Small intestine (tissue), 7 donors: ENCODE data around the gene COBL. TPM values are rescaled to one million over a fixed set of nuclear protein-coding genes. Genes with fewer than 3 reads are reported as not detected.

Source experiments
- DNase-seq, 2 donors: peaks; one replicate each; pipeline versions ENCODE4 v3.0.0 to v3.0.0-alpha.2; 2013
- FAIRE-seq: peaks from 2 replicates; lab custom pipeline; 2012; peaks lifted over from hg19 to GRCh38; lab: Jason Lieb, UNC
- H3K27ac ChIP-seq, 3 donors: one replicate each; pipeline ENCODE4 v1.5.1; 2013; ENCODE audit warnings: low read length in 2 of 3, mild to moderate bottlenecking in 2 of 3, control low read depth in 1 of 3, inconsistent platforms in 1 of 3, low read depth in 1 of 3, moderate library complexity in 1 of 3
- H3K27me3 ChIP-seq, 3 donors: one replicate each; pipeline ENCODE4 v1.6.1; 2013; ENCODE audit warnings: low read length in 3 of 3, inconsistent platforms in 1 of 3; ENCODE audit not compliant: control insufficient read depth in 3 of 3, insufficient read depth in 3 of 3
- H3K36me3 ChIP-seq, 3 donors: one replicate each; pipeline ENCODE4 v1.6.1; 2013; ENCODE audit warnings: low read length in 3 of 3, inconsistent platforms in 1 of 3, low read depth in 1 of 3, mild to moderate bottlenecking in 1 of 3, moderate library complexity in 1 of 3; ENCODE audit not compliant: control insufficient read depth in 3 of 3, insufficient read depth in 2 of 3
- H3K4me1 ChIP-seq, 3 donors: one replicate each; pipeline ENCODE4 v1.6.1; 2013; ENCODE audit warnings: low read length in 2 of 3, inconsistent platforms in 1 of 3, low read depth in 1 of 3, mild to moderate bottlenecking in 1 of 3, moderate library complexity in 1 of 3; ENCODE audit not compliant: control insufficient read depth in 3 of 3, insufficient read depth in 2 of 3
- H3K4me3 ChIP-seq, 3 donors: one replicate each; pipeline ENCODE4 v1.5.1; 2013; ENCODE audit warnings: low read length in 3 of 3, control low read depth in 1 of 3, inconsistent platforms in 1 of 3, low read depth in 1 of 3, mild to moderate bottlenecking in 1 of 3, moderate library complexity in 1 of 3
- H3K9me3 ChIP-seq, 2 donors: one replicate each; pipeline ENCODE4 v1.6.1; 2013; ENCODE audit warnings: low read depth in 1 of 2, low read length in 1 of 2; ENCODE audit not compliant: control insufficient read depth in 2 of 2, insufficient read depth in 1 of 2
- WGBS, 3 donors: extraction: QIAGEN DNeasy Blood & Tissue Kit; methylation state at CpG; one replicate each; pipeline ENCODE4 v1.1.7; 2013; 5-methylcytosine and 5-hydroxymethylcytosine counted together
- polyA plus RNA-seq, 4 donors: library from polyadenylated mRNA; stranded (reverse) in 3 of 4; unstranded in 1 of 4; fragments of 200-250 nt in 3 of 4; fragments of 120-200 nt in 1 of 4; gene quantifications; one replicate each; pipeline versions ENCODE4 v1.2.1 to v1.2.3, GENCODE V29; 2013
- donor health status: healthy with polysubstance abuse.
- donor health status: control.
- donor health status: control.
- donor health status: Bipolar disorder and iron deficiency.
- donor health status: healthy.

Gene COBL
- polyA plus RNA-seq, 4 donors, result 8.4 to 40.3 (median 32.5) TPM

- DNase-seq (no peak), FAIRE-seq (no peak)
- no peak overlapping the region for H3K27ac ChIP-seq
- WGBS, 3 donors, result 81 to 84% (median 84%) methylated on average over 4 of the region's 4 CpGs
- no peaks in the 10 kb centered on the region for H3K9me3 ChIP-seq
- H3K4me3 ChIP-seq, result no peak overlapping the region
- no peaks in the 10 kb centered on the region for H3K27me3 ChIP-seq
- peaks cover 0 to 20% (median 0%) of the 10 kb centered on the region in 3 donors for H3K36me3 ChIP-seq
- H3K4me1 ChIP-seq, result peaks cover 0 to 5% (median 0%) of the 10 kb centered on the region in 3 donors
These were observed 77.6 kb downstream of the COBL start for GRCh38 chr7:51238981-51239495.

DNA sequence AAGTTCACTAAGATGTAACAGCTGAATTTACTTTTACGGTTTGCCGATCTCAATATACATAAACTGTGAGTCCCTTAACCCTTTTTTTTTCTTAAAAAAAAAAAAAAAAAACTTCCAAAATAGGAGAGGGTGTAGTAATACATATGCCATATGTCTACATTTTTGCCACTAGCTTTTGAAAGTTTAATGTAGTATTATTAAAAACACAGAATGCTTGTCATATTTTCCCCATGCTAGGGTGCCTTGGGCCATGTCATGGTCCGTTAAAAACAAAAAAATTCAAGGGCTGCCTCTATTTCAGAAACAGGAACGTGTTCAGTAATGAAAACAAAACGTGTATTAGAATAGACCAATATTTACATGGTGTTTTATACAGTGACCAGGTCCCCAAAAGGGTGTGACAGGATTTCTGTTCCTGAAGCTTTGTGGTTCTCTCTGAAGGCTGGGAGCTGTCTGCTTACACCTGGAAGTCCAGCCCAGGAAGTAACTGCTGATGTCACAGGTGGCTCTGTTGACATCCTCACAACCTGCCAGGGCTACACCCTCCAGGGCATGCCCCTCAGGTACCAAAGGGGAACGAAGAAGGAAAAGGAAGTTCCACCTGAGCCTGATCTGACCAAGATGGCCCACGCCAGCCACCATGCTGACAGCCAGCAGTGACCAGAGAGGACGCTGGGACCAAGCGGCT is 79.0 kb downstream of the COBL start:
- Histone ChIP-seq H3K9me3 (no peaks in the 10 kb centered on the region), H3K4me1 (peaks cover 0 to 5% (median 0%) of the 10 kb centered on the region in 3 donors), H3K36me3 (peaks cover 0 to 9% (median 0%) of the 10 kb centered on the region in 3 donors), H3K4me3 (no peak overlapping the region), H3K27me3 (no peaks in the 10 kb centered on the region), H3K27ac (no peak overlapping the region)
- 83 to 86% (median 83%) methylated on average over 9 of the region's 9 CpGs for WGBS, 3 donors
- FAIRE-seq, result no peak
- peak in 1 of 2 donors; percentile 38 for DNase-seq

- H3K4me3 ChIP-seq, result no peak overlapping the region
- H3K36me3 ChIP-seq, result peaks cover 0 to 8% (median 0%) of the 10 kb centered on the region in 3 donors
- FAIRE-seq (no peak), DNase-seq (no peak)
- no peaks in the 10 kb centered on the region for H3K9me3 ChIP-seq
- no peak overlapping the region for H3K27ac ChIP-seq
- H3K27me3 ChIP-seq, result no peaks in the 10 kb centered on the region
- H3K4me1 ChIP-seq, result peaks cover 0 to 5% (median 0%) of the 10 kb centered on the region in 3 donors
- WGBS, 3 donors, result 77 to 96% (median 88%) methylated on average over 8 of the region's 8 CpGs
These were observed 80.0 kb downstream of the COBL start for GRCh38 chr7:51236470-51237132.

DNA sequence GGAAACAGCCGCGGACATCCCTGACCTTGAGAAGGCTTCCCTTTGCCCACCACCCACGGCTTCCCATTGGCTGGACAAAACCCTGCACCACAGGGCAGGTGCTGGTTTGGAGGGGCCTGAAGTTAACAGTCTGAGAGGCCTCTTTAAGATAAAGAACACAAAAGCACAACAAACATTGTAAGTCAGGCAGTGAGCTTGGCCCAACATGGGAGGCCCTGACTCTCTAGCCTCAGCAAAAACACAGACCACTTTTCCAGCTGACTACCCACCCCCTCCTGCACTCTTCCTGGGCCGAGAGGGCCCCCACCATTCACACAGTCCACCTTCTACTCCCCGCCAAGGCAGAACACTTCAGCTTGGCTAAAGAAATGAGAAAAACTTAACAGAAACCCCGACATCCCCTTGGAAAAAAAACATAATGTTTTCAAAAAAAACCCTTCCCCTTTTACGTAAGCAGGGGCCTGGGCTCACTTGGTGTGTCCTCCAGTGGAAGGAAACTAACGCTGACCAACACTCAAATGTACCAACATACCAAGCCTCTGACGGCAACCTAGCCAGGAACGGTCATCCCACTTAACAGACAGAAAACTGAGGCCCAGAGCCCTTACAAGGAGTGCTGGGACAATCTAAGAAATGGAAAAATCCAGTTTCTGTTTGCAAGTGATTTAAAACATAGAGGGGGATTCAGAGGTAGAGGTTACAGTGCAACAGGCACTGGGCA is 80.9 kb downstream of the COBL start:
- H3K27me3 ChIP-seq, result no peaks in the 10 kb centered on the region
- FAIRE-seq, result no peak
- no peak overlapping the region for H3K27ac ChIP-seq
- no peak for DNase-seq
- peaks cover 0 to 5% (median 0%) of the 10 kb centered on the region in 3 donors for H3K4me1 ChIP-seq
- peaks cover 0 to 7% (median 0%) of the 10 kb centered on the region in 3 donors for H3K36me3 ChIP-seq
- H3K4me3 ChIP-seq, result no peak overlapping the region
- no peaks in the 10 kb centered on the region for H3K9me3 ChIP-seq
- WGBS, 3 donors, result 78 to 85% (median 83%) methylated on average over 10 of the region's 10 CpGs

GRCh38 chr7:51234609-51235308 is 81.8 kb downstream of the COBL start:
- Histone ChIP-seq H3K36me3 (peaks cover 0 to 6% (median 0%) of the 10 kb centered on the region in 3 donors), H3K27me3 (no peaks in the 10 kb centered on the region), H3K4me1 (peaks cover 0 to 5% (median 0%) of the 10 kb centered on the region in 3 donors), H3K4me3 (no peak overlapping the region), H3K9me3 (no peaks in the 10 kb centered on the region), H3K27ac (no peak overlapping the region)
- DNase-seq, result no peak
- 89 to 91% (median 91%) methylated on average over 8 of the region's 8 CpGs for WGBS, 3 donors
- no peak for FAIRE-seq

- no peak overlapping the region for H3K27ac ChIP-seq
- H3K4me3 ChIP-seq, result no peak overlapping the region
- no peaks in the 10 kb centered on the region for H3K27me3 ChIP-seq
- WGBS, 3 donors, result 93 to 95% (median 93%) methylated on average over 13 of the region's 13 CpGs
- H3K4me1 ChIP-seq, result peaks cover 0 to 2% (median 0%) of the 10 kb centered on the region in 3 donors
- no peaks in the 10 kb centered on the region for H3K9me3 ChIP-seq
- H3K36me3 ChIP-seq, result peaks cover 0 to 6% (median 0%) of the 10 kb centered on the region in 3 donors
- no peak for FAIRE-seq
- DNase-seq, result no peak
These were observed 82.5 kb downstream of the COBL start for GRCh38 chr7:51234139-51234538.

GRCh38 chr7:51233374-51233773 is 83.2 kb downstream of the COBL start:
- no peak for FAIRE-seq
- WGBS, 3 donors, result 82 to 87% (median 83%) methylated on average over 13 of the region's 13 CpGs

More at GRCh38 chr7:51233374-51233773, 83.2 kb downstream of the COBL start:
- Histone ChIP-seq H3K4me1 (no peaks in the 10 kb centered on the region), H3K27me3 (no peaks in the 10 kb centered on the region), H3K4me3 (no peak overlapping the region), H3K36me3 (peaks cover 0 to 6% (median 0%) of the 10 kb centered on the region in 3 donors), H3K27ac (no peak overlapping the region), H3K9me3 (no peaks in the 10 kb centered on the region)
- no peak for DNase-seq
